NOMO-1 treated with dmso at 0.1 percent for 144 hours (cell line): ENCODE measurements around the gene MAST2.
"Not testable (repeated sequence)": the region's sequence is repeated elsewhere in the genome, so short reads cannot be mapped to it uniquely, and the experiment has no call there.

Source experiments
- DNase-seq: peaks from one replicate; lab custom pipeline; 2025; ENCODE audit not compliant: unreplicated experiment; lab: John Stamatoyannopoulos, UW

MAST2 gene

DNA sequence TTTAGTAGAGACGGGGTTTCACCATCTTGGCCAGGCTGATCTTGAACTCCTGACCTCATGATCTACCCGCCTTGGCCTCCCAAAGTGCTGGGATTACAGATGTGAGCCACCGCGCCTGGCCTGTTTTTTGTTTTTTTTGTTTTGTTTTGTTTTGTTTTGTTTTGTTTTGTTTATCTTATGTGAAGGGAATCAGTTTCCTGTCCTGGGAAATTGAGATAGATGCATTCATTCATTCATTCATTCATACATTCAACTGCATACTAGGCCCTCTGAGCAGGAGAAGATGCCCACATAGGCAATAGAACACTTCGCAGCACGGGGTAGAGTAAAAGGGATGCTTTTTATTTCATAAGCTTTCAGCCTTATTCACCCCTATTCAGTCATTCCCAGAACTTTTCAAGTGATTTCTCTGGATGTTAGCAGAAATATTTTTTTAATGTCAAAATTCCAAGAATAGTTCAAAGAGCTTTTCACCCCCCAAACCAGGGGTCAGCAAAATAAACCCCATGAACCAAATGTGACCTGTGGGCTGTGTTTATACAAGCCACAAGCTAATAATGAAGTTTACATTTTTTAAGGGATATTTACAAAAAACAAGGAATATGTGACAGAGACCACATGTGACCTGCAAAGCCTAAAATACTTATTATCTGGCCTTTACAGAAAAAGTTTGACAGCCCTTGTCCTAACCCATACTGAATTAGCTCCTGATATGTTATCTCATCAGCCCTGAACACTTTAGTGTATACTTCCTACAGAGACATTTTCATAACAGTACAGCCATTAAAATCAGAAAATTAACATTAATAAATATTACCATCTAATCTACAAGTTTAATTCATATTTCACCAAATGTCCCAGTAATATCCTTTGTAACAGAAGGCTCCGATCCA is 127.1 kb downstream of the MAST2 start:
- DNase-seq, result no peak

GRCh38 chr1:45932205-45932604 is 128.8 kb downstream of the MAST2 start:
- not testable (repeated sequence) for DNase-seq

- no peak for DNase-seq
Measured at GRCh38 chr1:45934947-45935346, 131.5 kb downstream of the MAST2 start.

GRCh38 chr1:45938029-45938428 is 134.6 kb downstream of the MAST2 start:
- no peak for DNase-seq

DNA sequence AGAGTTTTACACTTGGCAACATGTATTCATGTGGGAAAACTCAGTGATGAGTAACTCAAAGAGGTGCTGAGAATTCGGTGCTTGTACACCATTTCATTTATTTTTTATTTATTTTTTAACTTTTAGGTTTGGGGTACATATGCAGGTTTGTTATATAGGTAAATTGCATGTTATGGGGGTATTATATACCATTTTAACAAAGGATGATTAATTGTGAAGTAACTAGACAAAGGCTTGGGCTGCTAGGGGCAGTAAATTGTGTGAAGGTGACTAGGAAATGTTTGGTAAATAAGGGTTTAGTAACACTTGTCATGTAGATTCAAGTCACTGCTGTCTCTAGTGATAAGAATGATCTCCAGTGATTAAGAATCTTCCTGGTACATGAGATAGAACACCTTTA is 139.0 kb downstream of the MAST2 start:
- no peak for DNase-seq

DNA sequence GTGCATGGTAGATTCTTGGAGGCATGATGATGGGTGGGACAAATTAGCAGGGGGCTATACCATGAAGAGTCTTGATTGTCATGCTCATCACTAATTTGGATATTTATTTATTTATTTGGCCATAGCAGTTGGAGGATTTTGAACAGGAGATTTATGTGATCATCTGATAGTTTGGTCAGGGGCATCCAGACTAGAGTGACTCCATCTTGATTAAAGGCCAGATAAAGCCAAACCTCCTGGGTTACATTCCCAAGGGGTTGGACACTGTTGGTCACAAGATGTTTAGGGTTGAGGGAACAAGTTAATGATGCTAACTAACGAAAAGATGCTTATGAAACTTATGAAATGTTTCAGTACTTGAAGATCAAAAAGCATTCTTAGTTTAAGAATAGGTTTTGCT is 139.8 kb downstream of the MAST2 start:
- no peak for DNase-seq

DNA sequence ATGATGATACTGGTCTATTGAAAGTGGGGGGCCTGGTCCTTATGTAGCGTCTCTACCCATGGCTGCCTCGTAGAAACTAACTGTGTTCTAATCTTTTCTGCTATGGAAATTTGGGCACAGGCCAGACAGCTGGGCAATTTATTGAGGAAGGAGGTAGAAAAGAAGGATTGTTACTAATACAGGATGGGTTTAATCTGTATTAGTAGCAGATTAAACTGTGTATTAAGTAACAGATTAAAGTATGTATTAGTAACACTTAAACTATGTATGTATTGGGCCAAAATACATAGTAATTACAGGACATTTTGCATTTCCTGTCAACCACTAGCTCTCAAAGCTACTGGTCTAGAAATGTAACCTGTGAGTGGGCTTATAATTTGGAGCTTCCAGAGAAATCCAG is 142.0 kb downstream of the MAST2 start:
- DNase-seq, result no peak

DNA sequence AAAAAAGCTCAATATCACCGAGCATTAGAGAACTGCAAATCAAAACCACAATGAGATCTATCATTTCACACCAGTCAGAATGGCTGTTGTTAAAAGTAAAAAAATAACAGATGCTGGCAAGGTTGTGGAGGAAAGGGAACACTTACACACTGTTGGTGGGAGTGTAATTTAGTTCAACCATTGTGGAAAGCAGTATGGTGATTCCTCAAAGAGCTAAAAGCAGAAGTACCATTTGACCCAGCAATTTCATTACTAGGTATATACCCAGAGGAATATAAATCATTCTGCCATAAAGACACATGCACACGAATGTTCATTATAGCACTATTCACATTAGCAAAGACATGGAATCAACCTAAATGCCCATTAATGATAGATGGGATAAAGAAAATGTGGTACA is 146.1 kb downstream of the MAST2 start:
- not testable (repeated sequence) for DNase-seq

DNA sequence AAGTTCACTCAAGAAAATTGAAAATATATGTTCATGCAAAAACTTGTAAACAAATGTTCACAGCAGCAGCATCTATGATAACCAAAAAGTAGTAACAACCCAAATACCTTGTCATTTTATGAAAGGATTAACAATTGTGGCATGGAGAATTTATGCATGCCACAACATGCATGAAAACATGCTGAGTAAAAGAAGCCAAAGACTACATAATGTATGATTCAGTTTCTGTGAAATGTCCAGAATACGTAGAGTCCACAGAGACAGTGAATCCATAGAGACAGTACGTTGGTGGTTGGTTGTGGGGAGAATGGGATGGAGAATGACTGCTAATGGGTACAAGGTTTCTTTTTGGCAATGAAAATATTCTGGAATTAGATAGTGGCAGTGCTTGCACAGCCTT is 148.7 kb downstream of the MAST2 start:
- DNase-seq, result no peak

DNA sequence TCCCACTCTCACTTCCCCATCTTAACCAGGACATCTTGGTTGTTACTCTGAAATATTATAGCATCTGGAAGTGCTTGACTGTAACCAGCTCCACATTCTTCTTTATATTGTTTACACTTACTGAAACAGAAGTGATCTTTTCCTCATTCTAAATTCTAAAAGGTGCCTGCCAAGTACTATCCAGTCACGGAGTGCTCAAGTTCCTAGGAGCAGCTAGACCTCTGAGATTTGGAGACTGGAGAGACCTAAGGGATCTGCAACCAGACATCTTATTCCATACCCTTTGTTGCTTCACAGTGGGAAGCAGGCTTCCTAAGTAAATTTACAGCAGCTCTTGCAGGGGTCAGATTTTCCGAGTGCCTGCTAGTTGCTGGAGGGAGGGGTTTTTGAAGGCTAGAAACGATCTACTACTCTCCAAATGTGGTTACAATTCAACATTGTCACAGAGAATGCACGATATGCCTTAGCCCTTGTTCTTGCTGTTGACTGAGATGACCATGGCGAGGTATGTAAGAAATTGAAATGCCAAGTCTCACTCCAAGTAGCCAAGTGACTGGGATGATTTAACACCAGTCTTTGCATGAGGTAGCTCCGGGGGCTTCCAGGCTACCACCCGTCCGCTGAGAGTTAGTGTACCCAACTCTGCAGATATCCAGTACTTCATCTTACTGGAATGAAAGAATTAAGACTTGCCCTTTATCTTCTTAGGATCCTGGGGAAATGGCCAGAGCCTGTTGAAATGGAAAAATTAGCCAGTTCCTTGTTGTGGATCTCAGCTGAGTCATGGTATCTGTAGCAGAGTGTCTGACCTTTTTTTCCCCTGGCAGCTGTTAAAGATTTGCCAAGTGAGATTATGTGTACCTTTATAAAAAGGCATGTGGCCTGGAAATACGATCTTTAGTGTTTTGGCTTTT is 150.8 kb downstream of the MAST2 start:
- no peak for DNase-seq

GRCh38 chr1:45957684-45958083 is 154.3 kb downstream of the MAST2 start:
- no peak for DNase-seq

DNA sequence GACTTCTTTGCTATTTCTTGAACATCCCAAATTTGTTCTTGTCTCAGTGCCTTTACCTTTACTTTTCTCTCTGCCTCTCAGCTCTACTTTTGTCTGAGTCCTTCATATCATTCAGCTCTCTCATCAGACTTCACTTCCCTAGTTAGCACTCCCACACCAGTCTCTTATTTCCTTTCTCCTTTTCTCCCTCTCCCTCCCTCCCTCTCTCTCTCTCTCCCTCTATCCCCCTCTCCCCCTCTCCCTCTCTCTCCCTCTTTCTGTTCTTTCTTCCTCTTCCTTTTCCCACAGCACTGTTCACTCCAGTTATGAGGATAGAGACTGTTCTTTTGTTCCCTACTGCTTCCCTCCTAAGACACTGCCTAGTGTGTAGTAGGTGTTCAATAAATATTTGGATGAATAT is 154.9 kb downstream of the MAST2 start:
- no peak for DNase-seq

DNA sequence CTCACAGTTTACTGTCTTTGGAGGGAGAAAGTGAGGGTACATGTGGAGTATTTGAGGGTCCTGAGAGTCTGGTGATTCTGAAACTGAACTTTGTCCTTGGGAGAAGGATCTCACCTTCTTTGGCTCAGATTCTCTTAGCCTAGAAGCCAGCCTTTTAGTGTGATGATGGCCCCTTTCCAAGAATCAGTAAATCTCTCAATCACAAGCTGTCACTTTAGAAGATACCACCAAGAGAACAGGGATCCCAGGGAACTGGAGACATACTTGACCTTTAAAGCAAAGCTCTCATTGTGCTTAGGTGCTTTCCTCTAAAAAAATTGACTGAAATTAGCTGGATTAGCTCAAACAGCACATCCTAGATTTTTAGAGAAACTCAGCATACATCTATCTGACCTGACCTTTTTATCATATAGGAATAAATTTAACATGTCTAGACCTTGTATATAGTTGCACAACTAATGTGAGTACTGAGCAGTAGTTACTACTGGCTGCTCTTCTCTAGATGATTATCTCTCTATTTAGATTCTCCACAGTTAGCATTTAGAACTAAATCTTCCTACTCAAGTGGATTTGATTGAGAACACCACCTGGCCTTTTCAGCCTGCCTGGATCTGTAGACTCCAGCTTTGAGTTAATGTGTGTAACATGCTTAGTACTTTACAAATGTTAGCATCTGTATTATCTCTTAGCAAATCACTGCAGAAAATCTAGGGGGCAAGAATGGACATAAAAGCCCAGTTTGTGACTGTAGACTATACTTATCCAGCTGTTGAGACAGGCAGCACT is 157.7 kb downstream of the MAST2 start:
- no peak for DNase-seq

- not testable (repeated sequence) for DNase-seq
Measured at GRCh38 chr1:45961936-45962335, 158.5 kb downstream of the MAST2 start.

- DNase-seq, result no peak
Measured at GRCh38 chr1:45968941-45969666, 165.7 kb downstream of the MAST2 start.

DNA sequence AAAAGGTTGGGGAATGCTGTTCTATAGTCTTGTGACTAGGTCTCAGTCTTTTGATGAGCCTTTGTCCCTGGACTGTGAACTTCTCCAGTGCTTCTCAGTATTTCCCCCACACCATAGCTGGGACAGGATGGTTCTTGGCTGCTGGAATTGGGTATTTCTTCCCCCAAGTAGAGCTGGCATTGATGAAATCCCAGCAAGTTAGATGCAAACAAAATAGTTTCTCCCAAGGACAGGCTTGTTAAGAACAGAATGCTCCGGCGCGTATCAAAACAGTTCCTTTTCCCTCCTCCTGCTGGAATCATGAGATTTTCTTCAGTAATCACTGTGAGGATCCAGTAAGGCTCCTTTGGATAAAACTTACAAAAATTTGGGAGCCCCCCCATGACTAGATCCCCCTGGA is 166.5 kb downstream of the MAST2 start:
- DNase-seq, result no peak

- no peak for DNase-seq
Measured at GRCh38 chr1:45971335-45971734, 167.9 kb downstream of the MAST2 start.

DNA sequence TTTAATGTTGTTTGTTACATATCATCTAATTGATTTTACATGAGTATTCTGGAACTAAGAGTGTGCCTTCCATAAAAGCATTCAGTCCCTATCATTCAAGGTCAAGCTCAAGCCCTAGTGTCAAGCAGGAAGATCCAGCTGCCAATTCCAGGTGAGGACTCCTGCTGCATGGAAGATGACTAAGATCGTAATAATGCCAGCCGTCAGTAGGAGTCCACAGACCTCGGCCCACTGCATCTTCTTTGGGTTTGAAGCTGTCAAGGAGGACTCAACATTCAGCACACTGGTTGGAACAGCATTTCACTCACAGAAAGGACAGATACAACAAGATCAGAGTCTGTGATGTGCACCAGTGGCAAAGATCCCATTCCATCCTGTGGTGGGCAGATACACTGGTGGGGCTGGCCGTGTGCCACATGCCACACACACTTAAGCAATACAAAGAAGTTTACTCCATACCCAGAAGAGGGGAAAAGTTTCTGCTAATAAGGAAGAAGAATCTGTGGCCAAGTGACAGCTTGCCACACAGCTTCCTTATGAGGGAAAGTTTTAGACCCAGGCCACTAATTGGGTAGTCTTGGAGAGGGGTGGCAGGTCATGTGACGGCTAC is 168.6 kb downstream of the MAST2 start:
- DNase-seq, result no peak

DNA sequence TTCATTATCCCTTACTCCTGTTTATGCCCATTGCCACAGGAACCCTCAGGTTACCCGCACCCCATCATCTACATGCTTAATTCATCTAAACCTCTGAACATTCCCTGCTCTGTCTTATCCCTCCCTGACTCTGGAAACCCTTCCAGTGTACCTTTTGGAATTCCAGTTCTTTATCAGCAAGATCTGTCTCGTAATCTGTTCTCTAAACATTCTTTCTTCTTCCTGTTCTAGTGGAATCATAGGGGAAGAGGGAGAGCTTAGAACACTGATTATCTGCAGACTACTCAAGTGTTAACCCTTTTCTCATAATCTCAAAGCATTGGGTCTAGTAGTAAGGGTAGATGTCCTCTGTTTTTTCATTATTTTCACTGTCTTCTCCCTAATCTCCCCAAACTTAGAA is 169.2 kb downstream of the MAST2 start:
- DNase-seq, result no peak

DNA sequence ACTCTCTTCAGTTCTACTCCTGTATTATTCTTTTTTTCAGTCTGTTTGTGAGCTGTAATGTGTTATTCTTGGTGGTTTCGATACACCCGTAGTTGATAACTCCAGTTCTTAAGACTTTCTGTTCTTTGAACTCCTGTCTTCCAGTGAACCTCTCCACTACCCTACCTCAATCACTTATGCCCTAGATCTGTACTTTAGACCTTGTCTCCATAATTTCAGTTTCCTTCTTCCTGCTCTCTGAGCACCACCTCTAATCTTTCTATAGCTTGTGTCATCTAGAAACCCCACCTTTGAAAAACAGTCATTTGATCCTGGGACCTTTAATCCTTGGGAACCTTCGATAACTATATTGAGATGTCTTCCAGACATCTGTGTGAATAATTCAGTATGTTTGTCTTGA is 169.7 kb downstream of the MAST2 start:
- no peak for DNase-seq
